Endothelial cell of umbilical vein (primary cell): ENCODE measurements around the gene PLA2G5.

Experiments used
- EZH2 ChIP-seq: IDR thresholded peaks from 2 replicates; pipeline ENCODE4 v1.6.1; 2012; ENCODE audit warnings: borderline replicate concordance, low read depth, mild to moderate bottlenecking, moderate library complexity, low read length, inconsistent platforms; ENCODE audit not compliant: severe bottlenecking
- FOS ChIP-seq: IDR thresholded peaks from 2 replicates; pipeline ENCODE4 v1.6.1; 2011; ENCODE audit warnings: mild to moderate bottlenecking, low read length, moderate library complexity, borderline replicate concordance; ENCODE audit not compliant: insufficient read depth
- JUN ChIP-seq: IDR thresholded peaks from 2 replicates; pipeline ENCODE4 v1.6.1; 2011; ENCODE audit warnings: borderline replicate concordance, low read depth; ENCODE audit not compliant: insufficient read length, insufficient read depth
- POLR2A ChIP-seq: IDR thresholded peaks from 2 replicates; pipeline ENCODE4 v1.6.1; 2012; ENCODE audit warnings: low read depth, mild to moderate bottlenecking, control low read depth, low read length
- POLR2AphosphoS5 ChIP-seq: IDR thresholded peaks from 2 replicates; pipeline ENCODE4 v1.6.1; 2012; ENCODE audit warnings: low read depth, mild to moderate bottlenecking, control low read depth, low read length, moderate library complexity; ENCODE audit not compliant: insufficient read depth
- TF ChIP-seq, protein P1 (sequence below), 2 donors: IDR thresholded peaks; 1 replicate in 1 of 2; 2 replicates in 1 of 2; pipeline ENCODE4 v1.5.1; 2011; ENCODE audit warnings: low read length in 2 of 2, mild to moderate bottlenecking in 2 of 2, moderate library complexity in 2 of 2, control low read depth in 1 of 2, inconsistent platforms in 1 of 2, low read depth in 1 of 2; ENCODE audit not compliant: insufficient read depth in 1 of 2; ENCODE audit errors: extremely low read depth in 1 of 2
- TF ChIP-seq, protein P2 (sequence below): IDR thresholded peaks from 2 replicates; pipeline ENCODE4 v1.6.1; 2011; ENCODE audit not compliant: insufficient read depth, insufficient read length

- TF ChIP-seq, protein P1, sequence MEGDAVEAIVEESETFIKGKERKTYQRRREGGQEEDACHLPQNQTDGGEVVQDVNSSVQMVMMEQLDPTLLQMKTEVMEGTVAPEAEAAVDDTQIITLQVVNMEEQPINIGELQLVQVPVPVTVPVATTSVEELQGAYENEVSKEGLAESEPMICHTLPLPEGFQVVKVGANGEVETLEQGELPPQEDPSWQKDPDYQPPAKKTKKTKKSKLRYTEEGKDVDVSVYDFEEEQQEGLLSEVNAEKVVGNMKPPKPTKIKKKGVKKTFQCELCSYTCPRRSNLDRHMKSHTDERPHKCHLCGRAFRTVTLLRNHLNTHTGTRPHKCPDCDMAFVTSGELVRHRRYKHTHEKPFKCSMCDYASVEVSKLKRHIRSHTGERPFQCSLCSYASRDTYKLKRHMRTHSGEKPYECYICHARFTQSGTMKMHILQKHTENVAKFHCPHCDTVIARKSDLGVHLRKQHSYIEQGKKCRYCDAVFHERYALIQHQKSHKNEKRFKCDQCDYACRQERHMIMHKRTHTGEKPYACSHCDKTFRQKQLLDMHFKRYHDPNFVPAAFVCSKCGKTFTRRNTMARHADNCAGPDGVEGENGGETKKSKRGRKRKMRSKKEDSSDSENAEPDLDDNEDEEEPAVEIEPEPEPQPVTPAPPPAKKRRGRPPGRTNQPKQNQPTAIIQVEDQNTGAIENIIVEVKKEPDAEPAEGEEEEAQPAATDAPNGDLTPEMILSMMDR (IDR thresholded peaks at IDR 0.05; ENCODE audit: extremely low read depth in 1 of 2, insufficient read depth in 1 of 2, low read depth in 1 of 2, low read length in 2 of 2): no peak
- TF ChIP-seq JUN: no peak
- no peak for TF ChIP-seq EZH2
- no peak for TF ChIP-seq POLR2A
- TF ChIP-seq POLR2AphosphoS5: no peak
- TF ChIP-seq FOS: no peak
- TF ChIP-seq, protein P2, sequence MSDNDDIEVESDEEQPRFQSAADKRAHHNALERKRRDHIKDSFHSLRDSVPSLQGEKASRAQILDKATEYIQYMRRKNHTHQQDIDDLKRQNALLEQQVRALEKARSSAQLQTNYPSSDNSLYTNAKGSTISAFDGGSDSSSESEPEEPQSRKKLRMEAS: no peak
Measured at GRCh38 chr1:20112279-20113000, 42.4 kb downstream of the PLA2G5 start.
